ENCODE measurements around the gene KCTD17. TPM values are rescaled to one million over a fixed set of nuclear protein-coding genes. Genes with fewer than 3 reads are reported as not detected.
A peak's percentile ranks its signal among the peaks of the same experiment; 100 is the strongest.

The KCTD17 gene
- total RNA-seq, 1 experiment from 2014 or later: 29.5 TPM

DNA sequence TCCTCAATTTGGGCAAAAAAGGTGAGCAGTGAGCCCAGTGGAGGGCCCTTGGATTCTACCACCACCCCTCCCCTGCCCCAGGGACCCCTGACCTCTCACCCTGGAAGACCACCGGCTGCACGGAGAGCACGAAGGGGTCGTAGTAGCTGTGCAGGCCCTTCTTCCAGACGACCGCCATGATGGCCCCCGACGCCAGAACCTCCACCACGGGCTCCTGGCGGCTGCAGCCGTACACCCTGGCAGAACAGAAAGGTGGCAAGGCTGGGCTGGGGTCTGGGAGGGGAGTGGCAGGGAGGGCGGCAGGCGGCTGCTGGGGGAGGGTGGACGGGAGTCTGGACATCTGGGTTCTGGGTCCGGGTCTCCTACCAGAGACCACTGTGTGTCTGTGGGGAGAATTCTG is 34.6 kb downstream of the KCTD17 start:
- intact Hi-C loops (cut with micrococcal nuclease; ENCODE audit: unreplicated experiment): no loop called here
- POLR2A ChIA-PET (ENCODE audit: unreplicated experiment): interaction anchor here (0.6 kb wide), 1 partner anchor 31 kb away, joined by 3 read pairs; no protein-coding TSS in a partner anchor
- CTCF ChIA-PET: no interaction called here

GRCh38 chr22:37088108-37088605 is 36.6 kb downstream of the KCTD17 start:
- H3K4me2 ChIP-seq: no peak overlapping the region
- H3K27ac ChIP-seq: no peak overlapping the region
- H3K27me3 ChIP-seq (ENCODE audit: insufficient read depth, low read depth): peaks cover 16% of the 10 kb centered on the region
- no peaks in the 10 kb centered on the region for H3K9me2 ChIP-seq (ENCODE audit: insufficient read depth)
- intact Hi-C loops (cut with micrococcal nuclease; ENCODE audit: unreplicated experiment): no loop called here
- no peak overlapping the region for H3K4me3 ChIP-seq
- peak; percentile 54 to 79 for DNase-seq
- CTCF ChIA-PET: interaction anchor here (0.9 kb wide), 1 partner anchor 112 kb away, joined by 13 read pairs; no protein-coding TSS in a partner anchor
- H3K79me2 ChIP-seq (ENCODE audit: low read depth): no peaks in the 10 kb centered on the region
- TF ChIP-seq CTCF (conservative IDR thresholded peaks at IDR 0.05) (no peak), EZH2 (IDR thresholded peaks at IDR 0.05; ENCODE audit: low read depth) (no peak)
- no peaks in the 10 kb centered on the region for H4K20me1 ChIP-seq (ENCODE audit: insufficient read depth)
- 0 out of 2 replicates have a peak, but pooled peaks cover 7% of the 10 kb centered on the region for H3K4me1 ChIP-seq (replicated peaks; ENCODE audit: insufficient read depth)
- no peaks in the 10 kb centered on the region for H3K36me3 ChIP-seq (ENCODE audit: low read depth)
- H3F3A ChIP-seq (ENCODE audit: insufficient read depth, low read depth): no peaks in the 10 kb centered on the region
- BruUV-seq (replicated peaks): no TSS peak
- POLR2A ChIA-PET (ENCODE audit: unreplicated experiment): interaction anchor here (0.6 kb wide), 3 partner anchors 8 to 108 kb away, joined by 3 to 5 read pairs (median 4); no protein-coding TSS in a partner anchor
- no peaks in the 10 kb centered on the region for H3K9me3 ChIP-seq (ENCODE audit: insufficient read depth, low read depth)
- no peak overlapping the region for H2AFZ ChIP-seq

More for the DNA sequence above, 34.6 kb downstream of the KCTD17 start:
- H3F3A ChIP-seq (ENCODE audit: insufficient read depth, low read depth): no peaks in the 10 kb centered on the region
- H3K4me3 ChIP-seq: no peak overlapping the region
- H2AFZ ChIP-seq: no peak overlapping the region
- no peaks in the 10 kb centered on the region for H3K9me3 ChIP-seq (ENCODE audit: insufficient read depth, low read depth)
- H3K4me2 ChIP-seq: no peak overlapping the region
- no peak overlapping the region for H3K27ac ChIP-seq
- no TSS peak for BruUV-seq (replicated peaks)
- H4K20me1 ChIP-seq (ENCODE audit: insufficient read depth): no peaks in the 10 kb centered on the region
- H3K79me2 ChIP-seq (ENCODE audit: low read depth): no peaks in the 10 kb centered on the region
- H3K9me2 ChIP-seq (ENCODE audit: insufficient read depth): no peaks in the 10 kb centered on the region
- DNase-seq: no peak
- peaks cover 11% of the 10 kb centered on the region for H3K27me3 ChIP-seq (ENCODE audit: insufficient read depth, low read depth)
- H3K4me1 ChIP-seq (replicated peaks; ENCODE audit: insufficient read depth): no peaks in the 10 kb centered on the region
- TF ChIP-seq EZH2 (IDR thresholded peaks at IDR 0.05; ENCODE audit: low read depth) (no peak), CTCF (conservative IDR thresholded peaks at IDR 0.05) (no peak)
- H3K36me3 ChIP-seq (ENCODE audit: low read depth): no peaks in the 10 kb centered on the region

GRCh38 chr22:37088750-37089408 is 37.3 kb downstream of the KCTD17 start:
- TF ChIP-seq EZH2 (IDR thresholded peaks at IDR 0.05; ENCODE audit: low read depth): no peak
- no peak for TF ChIP-seq CTCF (conservative IDR thresholded peaks at IDR 0.05)

More at GRCh38 chr22:37088750-37089408, 37.3 kb downstream of the KCTD17 start:
- H3K27me3 ChIP-seq (ENCODE audit: insufficient read depth, low read depth): peaks cover 18% of the 10 kb centered on the region
- H2AFZ ChIP-seq: no peak overlapping the region
- no peak overlapping the region for H3K27ac ChIP-seq
- no peak overlapping the region for H3K4me2 ChIP-seq
- H3K36me3 ChIP-seq (ENCODE audit: low read depth): no peaks in the 10 kb centered on the region
- ChIA-PET CTCF (no interaction called here), POLR2A (ENCODE audit: unreplicated experiment) (interaction anchor here (0.6 kb wide), 2 partner anchors 9 to 107 kb away, joined by 3 to 5 read pairs; no protein-coding TSS in a partner anchor)
- BruUV-seq (replicated peaks): no TSS peak
- no peaks in the 10 kb centered on the region for H3F3A ChIP-seq (ENCODE audit: insufficient read depth, low read depth)
- 0 out of 2 replicates have a peak, but pooled peaks cover 7% of the 10 kb centered on the region for H3K4me1 ChIP-seq (replicated peaks; ENCODE audit: insufficient read depth)
- no peak overlapping the region for H3K4me3 ChIP-seq
- intact Hi-C loops (cut with micrococcal nuclease; ENCODE audit: unreplicated experiment): no loop called here
- no peaks in the 10 kb centered on the region for H3K9me2 ChIP-seq (ENCODE audit: insufficient read depth)
- H3K79me2 ChIP-seq (ENCODE audit: low read depth): no peaks in the 10 kb centered on the region
- H4K20me1 ChIP-seq (ENCODE audit: insufficient read depth): no peaks in the 10 kb centered on the region
- H3K9me3 ChIP-seq (ENCODE audit: insufficient read depth, low read depth): no peaks in the 10 kb centered on the region
- DNase-seq: no peak

Data from PC-9 (cell line).